ENCODE results near the gene IGLON5.

GRCh38 chr19:51337861-51338562 is 26.6 kb downstream of the IGLON5 start:
- TF ChIP-seq, protein P1, sequence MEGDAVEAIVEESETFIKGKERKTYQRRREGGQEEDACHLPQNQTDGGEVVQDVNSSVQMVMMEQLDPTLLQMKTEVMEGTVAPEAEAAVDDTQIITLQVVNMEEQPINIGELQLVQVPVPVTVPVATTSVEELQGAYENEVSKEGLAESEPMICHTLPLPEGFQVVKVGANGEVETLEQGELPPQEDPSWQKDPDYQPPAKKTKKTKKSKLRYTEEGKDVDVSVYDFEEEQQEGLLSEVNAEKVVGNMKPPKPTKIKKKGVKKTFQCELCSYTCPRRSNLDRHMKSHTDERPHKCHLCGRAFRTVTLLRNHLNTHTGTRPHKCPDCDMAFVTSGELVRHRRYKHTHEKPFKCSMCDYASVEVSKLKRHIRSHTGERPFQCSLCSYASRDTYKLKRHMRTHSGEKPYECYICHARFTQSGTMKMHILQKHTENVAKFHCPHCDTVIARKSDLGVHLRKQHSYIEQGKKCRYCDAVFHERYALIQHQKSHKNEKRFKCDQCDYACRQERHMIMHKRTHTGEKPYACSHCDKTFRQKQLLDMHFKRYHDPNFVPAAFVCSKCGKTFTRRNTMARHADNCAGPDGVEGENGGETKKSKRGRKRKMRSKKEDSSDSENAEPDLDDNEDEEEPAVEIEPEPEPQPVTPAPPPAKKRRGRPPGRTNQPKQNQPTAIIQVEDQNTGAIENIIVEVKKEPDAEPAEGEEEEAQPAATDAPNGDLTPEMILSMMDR (IDR thresholded peaks at IDR 0.05) = no peak
- no peak for TF ChIP-seq POLR2A (IDR thresholded peaks at IDR 0.05)

Measured in body of pancreas (tissue), 4 donors.